Type B pancreatic cell (in vitro differentiated cells): Measurements from ENCODE around the gene MACF1. TPM values are rescaled to one million over a fixed set of nuclear protein-coding genes. Genes with fewer than 3 reads are reported as not detected.

Source experiments
- DNase-seq: peaks from one replicate; pipeline ENCODE4 v3.0.0; 2021; ENCODE audit warnings: mixed read lengths; ENCODE audit not compliant: unreplicated experiment; ENCODE audit errors: extremely low spot score
- H3K27ac Mint-ChIP-seq: 2 replicates; pipeline ENCODE4 v1.8.0; 2021; ENCODE audit warnings: mild to moderate bottlenecking, mixed read lengths
- H3K27me3 Mint-ChIP-seq: 2 replicates; pipeline ENCODE4 v1.8.0; 2021; ENCODE audit warnings: mixed read lengths
- H3K36me3 Mint-ChIP-seq: 2 replicates; pipeline ENCODE4 v1.8.0; 2021; ENCODE audit warnings: mixed read lengths
- H3K4me1 Mint-ChIP-seq: one replicate; pipeline ENCODE4 v1.8.0; 2021; ENCODE audit warnings: mixed read lengths; ENCODE audit not compliant: unreplicated experiment
- H3K4me3 Mint-ChIP-seq: 2 replicates; pipeline ENCODE4 v1.8.0; 2021; ENCODE audit warnings: mild to moderate bottlenecking, mixed read lengths
- H3K9me3 Mint-ChIP-seq: 2 replicates; pipeline ENCODE4 v1.8.0; 2021; ENCODE audit warnings: mixed read lengths
- total RNA-seq: library from RNA; stranded (reverse); gene quantifications from 2 replicates; pipeline ENCODE4 v1.2.1, GENCODE V29; 2021; ENCODE audit warnings: low replicate concordance
- TF ChIP-seq, protein P1 (sequence below): fragments of 200-600 bp; sonication (generic); conservative IDR thresholded peaks from 2 replicates; pipeline ENCODE4 v1.5.0; 2021; ENCODE audit warnings: antibody characterized with exemption, mild to moderate bottlenecking

MACF1 gene
- total RNA-seq, 1 donor from 2014 or later: 201 TPM

DNA sequence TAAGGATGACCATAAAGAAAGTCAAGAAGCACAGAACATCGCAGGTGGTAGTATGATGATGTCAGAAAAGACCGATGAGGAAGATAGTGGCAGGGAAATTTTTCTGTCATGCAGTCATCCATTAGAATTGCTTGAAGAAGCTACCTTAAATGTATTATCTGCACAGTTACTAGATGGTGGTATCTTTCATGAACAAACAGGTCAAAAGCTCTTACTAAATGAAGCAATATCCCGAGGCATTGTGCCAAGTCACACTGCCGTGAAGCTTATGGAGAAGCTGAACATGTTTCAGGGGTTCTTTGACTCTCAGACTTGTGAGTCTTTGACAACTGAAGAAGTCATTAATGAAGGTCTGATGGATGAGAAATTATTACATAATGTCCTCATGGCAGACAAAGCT, 128.8 kb downstream of the MACF1 start:
- Mint-ChIP-seq H3K4me3 (no peak overlapping the region), H3K4me1 (no peaks in the 10 kb centered on the region), H3K27ac (no peak overlapping the region), H3K36me3 (peaks cover 24% of the 10 kb centered on the region), H3K9me3 (no peaks in the 10 kb centered on the region), H3K27me3 (no peaks in the 10 kb centered on the region)
- TF ChIP-seq, protein P1, sequence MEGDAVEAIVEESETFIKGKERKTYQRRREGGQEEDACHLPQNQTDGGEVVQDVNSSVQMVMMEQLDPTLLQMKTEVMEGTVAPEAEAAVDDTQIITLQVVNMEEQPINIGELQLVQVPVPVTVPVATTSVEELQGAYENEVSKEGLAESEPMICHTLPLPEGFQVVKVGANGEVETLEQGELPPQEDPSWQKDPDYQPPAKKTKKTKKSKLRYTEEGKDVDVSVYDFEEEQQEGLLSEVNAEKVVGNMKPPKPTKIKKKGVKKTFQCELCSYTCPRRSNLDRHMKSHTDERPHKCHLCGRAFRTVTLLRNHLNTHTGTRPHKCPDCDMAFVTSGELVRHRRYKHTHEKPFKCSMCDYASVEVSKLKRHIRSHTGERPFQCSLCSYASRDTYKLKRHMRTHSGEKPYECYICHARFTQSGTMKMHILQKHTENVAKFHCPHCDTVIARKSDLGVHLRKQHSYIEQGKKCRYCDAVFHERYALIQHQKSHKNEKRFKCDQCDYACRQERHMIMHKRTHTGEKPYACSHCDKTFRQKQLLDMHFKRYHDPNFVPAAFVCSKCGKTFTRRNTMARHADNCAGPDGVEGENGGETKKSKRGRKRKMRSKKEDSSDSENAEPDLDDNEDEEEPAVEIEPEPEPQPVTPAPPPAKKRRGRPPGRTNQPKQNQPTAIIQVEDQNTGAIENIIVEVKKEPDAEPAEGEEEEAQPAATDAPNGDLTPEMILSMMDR: no peak
- DNase-seq: no peak

DNA sequence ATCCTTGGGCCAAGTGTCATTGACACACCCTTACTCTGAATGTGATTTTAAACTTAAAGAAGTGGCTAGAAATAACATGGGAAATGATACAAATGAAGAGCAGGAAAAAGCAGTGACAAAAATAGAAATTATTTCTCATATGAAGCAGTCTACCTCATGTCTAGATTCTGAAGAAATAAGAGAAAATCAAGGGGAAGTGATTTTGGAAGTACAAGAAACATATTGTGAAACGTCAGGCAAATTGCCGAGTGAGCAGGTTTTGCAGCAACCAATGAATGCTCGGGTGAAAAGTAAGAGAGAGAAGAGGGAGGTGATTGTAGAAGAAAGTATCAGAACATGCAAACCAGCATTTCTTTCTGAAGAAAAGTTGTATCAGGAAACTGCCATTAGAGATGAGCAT, 130.7 kb downstream of the MACF1 start:
- H3K4me1 Mint-ChIP-seq: no peaks in the 10 kb centered on the region
- DNase-seq: no peak
- peaks cover 22% of the 10 kb centered on the region for H3K36me3 Mint-ChIP-seq
- H3K27me3 Mint-ChIP-seq: no peaks in the 10 kb centered on the region
- no peak overlapping the region for H3K27ac Mint-ChIP-seq
- TF ChIP-seq, protein P1: no peak
- no peaks in the 10 kb centered on the region for H3K9me3 Mint-ChIP-seq
- no peak overlapping the region for H3K4me3 Mint-ChIP-seq

DNA sequence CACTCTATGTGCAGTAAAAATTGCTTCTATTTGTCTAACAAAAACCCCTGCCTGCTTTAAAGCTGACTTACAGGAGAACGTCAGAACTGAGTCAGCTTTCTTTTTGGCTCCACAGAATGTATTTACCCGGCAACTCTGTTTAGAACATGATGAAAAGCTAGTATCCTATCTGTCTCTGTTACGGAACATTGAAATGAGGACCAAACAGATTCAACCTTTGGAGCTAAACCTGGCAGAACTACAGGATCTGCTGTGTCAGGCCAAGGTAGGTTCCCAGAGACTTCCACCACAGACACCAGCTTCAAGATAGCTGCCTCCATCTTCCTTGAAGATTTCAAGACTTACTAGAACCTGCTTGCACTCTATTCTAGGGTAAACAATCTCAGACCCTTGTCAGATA, 132.6 kb downstream of the MACF1 start:
- H3K36me3 Mint-ChIP-seq: peaks cover 32% of the 10 kb centered on the region

DNA sequence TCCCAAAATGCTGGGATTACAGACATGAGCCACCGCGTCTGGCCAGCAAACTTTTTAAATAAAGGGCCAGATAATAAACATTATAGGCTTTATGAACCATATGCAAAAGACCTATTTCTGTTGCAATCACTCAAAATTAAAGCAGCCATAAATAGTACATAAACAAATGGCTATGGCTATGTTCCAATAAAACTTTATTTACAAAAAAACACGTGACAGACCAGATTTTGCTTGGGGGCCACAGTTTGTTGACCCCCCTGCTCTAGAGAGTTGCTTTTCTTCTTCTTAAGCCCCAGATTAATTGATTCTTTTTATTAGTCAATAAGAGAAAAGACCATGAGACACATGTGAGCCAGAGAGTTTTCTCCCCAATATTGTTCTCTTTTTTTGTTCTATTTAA, 138.3 kb downstream of the MACF1 start:
- TF ChIP-seq, protein P1: no peak
- Mint-ChIP-seq H3K4me1 (no peaks in the 10 kb centered on the region), H3K27ac (no peak overlapping the region), H3K36me3 (peaks cover 41% of the 10 kb centered on the region), H3K27me3 (no peaks in the 10 kb centered on the region), H3K4me3 (no peak overlapping the region), H3K9me3 (no peaks in the 10 kb centered on the region)
- DNase-seq: no peak

More for the DNA sequence above, 132.6 kb downstream of the MACF1 start:
- no peaks in the 10 kb centered on the region for H3K27me3 Mint-ChIP-seq
- H3K27ac Mint-ChIP-seq: no peak overlapping the region
- H3K4me1 Mint-ChIP-seq: no peaks in the 10 kb centered on the region
- no peaks in the 10 kb centered on the region for H3K9me3 Mint-ChIP-seq
- DNase-seq: no peak
- TF ChIP-seq, protein P1: no peak
- no peak overlapping the region for H3K4me3 Mint-ChIP-seq

DNA sequence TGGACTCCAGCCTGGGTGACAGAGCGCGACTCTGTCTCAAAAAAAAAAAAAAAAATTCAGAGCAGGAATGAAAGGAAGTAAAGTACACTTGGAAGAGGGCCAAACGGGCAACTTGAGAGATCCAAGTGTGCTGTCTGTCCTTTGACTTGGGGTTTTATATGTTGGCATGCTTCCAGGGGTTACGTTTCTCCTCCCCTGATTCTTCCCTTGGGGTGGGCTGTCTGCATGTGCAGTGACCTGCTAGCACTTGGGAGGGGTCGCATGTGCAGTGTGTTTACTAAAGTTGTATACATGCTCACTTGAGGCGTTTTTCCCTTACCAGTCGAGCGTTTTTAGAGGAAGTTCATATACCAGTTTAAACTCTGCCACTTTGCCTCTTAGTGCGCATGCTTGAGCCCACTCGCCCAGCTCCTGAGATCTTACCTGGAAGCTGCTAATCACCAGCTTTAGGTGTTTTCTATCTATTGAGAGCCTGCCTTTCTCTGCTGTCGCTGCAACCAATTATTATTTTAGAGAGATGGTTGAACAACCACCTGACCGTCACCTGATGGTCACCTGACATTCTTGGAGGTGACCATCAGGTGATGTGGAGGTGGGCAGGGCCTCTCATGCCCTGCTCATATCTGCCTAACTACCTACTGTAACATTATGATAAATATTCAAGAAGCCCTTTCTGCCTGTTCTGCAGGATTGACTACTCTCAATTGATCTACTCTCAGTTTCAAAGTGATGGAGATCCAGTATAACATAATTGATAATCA, 140.1 kb downstream of the MACF1 start:
- peaks cover 38% of the 10 kb centered on the region for H3K36me3 Mint-ChIP-seq
- no peak overlapping the region for H3K4me3 Mint-ChIP-seq
- no peaks in the 10 kb centered on the region for H3K9me3 Mint-ChIP-seq
- no peaks in the 10 kb centered on the region for H3K4me1 Mint-ChIP-seq
- no peaks in the 10 kb centered on the region for H3K27me3 Mint-ChIP-seq
- TF ChIP-seq, protein P1: no peak
- H3K27ac Mint-ChIP-seq: no peak overlapping the region
- no peak for DNase-seq
